ENCODE measurements around the gene PTPRU. TPM values are rescaled to one million over a fixed set of nuclear protein-coding genes. Genes with fewer than 3 reads are reported as not detected.

The PTPRU gene
- total RNA-seq, 6 donors from 2014 or later, result 44.5 to 87.2 (median 70.1) TPM

DNA sequence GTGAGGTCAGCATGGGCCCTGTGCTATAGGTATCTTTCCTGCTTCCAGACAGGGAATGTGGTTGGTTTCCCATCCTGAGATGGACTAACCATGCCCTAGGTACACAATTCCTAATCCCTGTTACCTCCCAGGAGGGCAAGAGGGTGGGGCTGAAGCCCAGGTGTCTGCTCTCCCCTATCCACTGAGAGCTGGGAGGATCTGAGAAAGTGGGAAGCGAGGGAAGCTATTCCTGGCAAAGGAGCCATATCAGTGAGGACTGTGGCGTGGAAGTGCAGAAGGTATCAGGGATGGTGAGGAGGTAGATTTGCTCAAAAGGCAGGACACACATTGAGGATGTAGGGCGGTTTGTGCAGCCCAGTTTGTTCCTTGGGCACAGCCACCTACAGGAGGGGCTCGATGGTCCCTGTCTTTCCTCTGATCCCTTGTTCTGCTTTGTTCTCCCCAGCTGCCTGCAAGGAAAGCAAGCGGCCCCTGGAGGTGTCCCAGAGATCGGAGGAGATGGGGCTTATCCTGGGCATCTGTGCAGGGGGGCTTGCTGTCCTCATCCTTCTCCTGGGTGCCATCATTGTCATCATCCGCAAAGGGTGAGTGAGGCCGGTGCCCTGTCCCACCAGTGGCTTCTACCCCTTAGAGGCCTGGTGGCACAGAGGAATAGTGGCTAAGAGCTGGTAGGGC, 48.1 kb downstream of the PTPRU start:
- WGBS, 2 donors, result 92% methylated on average over 8 of the region's 8 CpGs
- no peak overlapping the region for H3K4me3 ChIP-seq
- no peak for ATAC-seq (ENCODE audit: low FRiP score in 2 of 2)
- H3K9me3 ChIP-seq, result no peaks in the 10 kb centered on the region
- no peak overlapping the region for H3K27ac ChIP-seq
- DNase-seq, result no peak
- H3K27me3 ChIP-seq, result no peaks in the 10 kb centered on the region
- TF ChIP-seq, protein P1, sequence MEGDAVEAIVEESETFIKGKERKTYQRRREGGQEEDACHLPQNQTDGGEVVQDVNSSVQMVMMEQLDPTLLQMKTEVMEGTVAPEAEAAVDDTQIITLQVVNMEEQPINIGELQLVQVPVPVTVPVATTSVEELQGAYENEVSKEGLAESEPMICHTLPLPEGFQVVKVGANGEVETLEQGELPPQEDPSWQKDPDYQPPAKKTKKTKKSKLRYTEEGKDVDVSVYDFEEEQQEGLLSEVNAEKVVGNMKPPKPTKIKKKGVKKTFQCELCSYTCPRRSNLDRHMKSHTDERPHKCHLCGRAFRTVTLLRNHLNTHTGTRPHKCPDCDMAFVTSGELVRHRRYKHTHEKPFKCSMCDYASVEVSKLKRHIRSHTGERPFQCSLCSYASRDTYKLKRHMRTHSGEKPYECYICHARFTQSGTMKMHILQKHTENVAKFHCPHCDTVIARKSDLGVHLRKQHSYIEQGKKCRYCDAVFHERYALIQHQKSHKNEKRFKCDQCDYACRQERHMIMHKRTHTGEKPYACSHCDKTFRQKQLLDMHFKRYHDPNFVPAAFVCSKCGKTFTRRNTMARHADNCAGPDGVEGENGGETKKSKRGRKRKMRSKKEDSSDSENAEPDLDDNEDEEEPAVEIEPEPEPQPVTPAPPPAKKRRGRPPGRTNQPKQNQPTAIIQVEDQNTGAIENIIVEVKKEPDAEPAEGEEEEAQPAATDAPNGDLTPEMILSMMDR (IDR thresholded peaks at IDR 0.05), result no peak
- H3K4me1 ChIP-seq, result peaks cover 0 to 7% (median 5%) of the 10 kb centered on the region in 4 donors
- peaks cover 0 to 20% (median 5%) of the 10 kb centered on the region in 4 donors for H3K36me3 ChIP-seq

DNA sequence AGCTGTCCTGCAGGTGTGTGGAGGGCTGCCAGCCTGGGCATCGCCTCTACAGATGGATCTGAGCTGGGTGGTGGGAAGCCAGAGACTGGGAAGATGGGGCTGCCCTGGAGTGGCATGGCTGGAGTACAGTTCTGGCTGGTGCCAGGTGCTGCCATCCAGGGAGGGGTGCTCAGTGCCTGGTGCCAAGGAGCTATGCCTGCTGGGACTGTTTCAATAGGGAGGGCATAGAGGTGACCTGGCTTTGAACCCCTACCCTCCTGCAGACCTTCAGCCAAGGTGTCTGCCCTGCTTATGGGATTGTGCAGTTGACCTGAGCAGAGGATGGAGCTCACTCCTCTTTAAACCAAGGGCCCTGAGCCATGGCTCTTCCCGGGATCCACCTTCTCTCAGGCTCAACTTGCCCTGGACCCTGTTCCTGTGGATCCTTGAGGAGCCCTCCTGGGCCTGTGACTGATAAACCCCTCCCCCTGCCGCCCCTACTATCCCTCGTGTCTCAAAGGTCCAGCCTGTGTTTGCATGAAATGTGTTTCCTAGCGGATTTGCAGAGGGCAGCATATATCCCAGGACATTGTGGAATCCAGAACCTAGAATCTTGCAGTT, 48.7 kb downstream of the PTPRU start:
- no peak for DNase-seq
- peaks cover 0 to 7% (median 5%) of the 10 kb centered on the region in 4 donors for H3K4me1 ChIP-seq
- 72 to 87% methylated on average over 3 to 5 of the region's 5 CpGs for WGBS, 2 donors
- TF ChIP-seq, protein P1 (IDR thresholded peaks at IDR 0.05), result no peak
- TF ChIP-seq POLR2A (IDR thresholded peaks at IDR 0.05) (no peak), EP300 (IDR thresholded peaks at IDR 0.05) (no peak), POLR2AphosphoS5 (IDR thresholded peaks at IDR 0.05) (no peak)
- no peak overlapping the region for H3K4me3 ChIP-seq
- H3K27ac ChIP-seq, result no peak overlapping the region
- no peak for ATAC-seq (ENCODE audit: low FRiP score in 2 of 2)
- peaks cover 0 to 14% (median 1%) of the 10 kb centered on the region in 4 donors for H3K36me3 ChIP-seq
- no peaks in the 10 kb centered on the region for H3K9me3 ChIP-seq
- no peaks in the 10 kb centered on the region for H3K27me3 ChIP-seq

DNA sequence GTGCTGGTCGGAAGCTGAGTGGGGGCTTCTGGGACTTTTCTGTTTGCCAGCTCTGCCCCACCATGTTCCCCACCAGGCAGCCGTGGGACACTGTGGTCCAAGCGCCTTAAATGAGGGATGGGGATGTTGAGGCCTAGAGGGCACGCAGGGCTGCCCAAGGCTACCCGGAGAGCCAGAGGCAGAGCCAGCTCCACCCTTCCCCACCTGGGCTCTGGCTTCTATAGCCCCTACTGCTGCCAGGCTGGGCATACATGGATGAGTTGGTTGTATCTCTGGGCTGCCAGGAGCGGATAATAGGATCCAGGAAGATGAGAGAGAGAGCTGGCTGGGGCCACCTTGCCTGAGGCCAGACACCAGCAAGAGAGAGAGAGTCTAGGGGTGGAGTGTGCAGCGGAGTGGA, 49.4 kb downstream of the PTPRU start:
- no peak for TF ChIP-seq POLR2A (IDR thresholded peaks at IDR 0.05)
- TF ChIP-seq EP300 (IDR thresholded peaks at IDR 0.05), result no peak
- TF ChIP-seq, protein P1 (IDR thresholded peaks at IDR 0.05), result no peak
- TF ChIP-seq POLR2AphosphoS5 (IDR thresholded peaks at IDR 0.05), result no peak
- Histone ChIP-seq H3K9me3 (no peaks in the 10 kb centered on the region), H3K27me3 (no peaks in the 10 kb centered on the region), H3K36me3 (peaks cover 0 to 14% (median 0%) of the 10 kb centered on the region in 4 donors), H3K27ac (no peak overlapping the region), H3K4me1 (peaks cover 0 to 7% (median 5%) of the 10 kb centered on the region in 4 donors), H3K4me3 (no peak overlapping the region)
- 95 to 97% methylated on average over 7 of the region's 7 CpGs for whole genome bisulfite sequencing, 2 donors
- DNase-seq, result no peak
- ATAC-seq (ENCODE audit: low FRiP score in 2 of 2), result no peak

DNA sequence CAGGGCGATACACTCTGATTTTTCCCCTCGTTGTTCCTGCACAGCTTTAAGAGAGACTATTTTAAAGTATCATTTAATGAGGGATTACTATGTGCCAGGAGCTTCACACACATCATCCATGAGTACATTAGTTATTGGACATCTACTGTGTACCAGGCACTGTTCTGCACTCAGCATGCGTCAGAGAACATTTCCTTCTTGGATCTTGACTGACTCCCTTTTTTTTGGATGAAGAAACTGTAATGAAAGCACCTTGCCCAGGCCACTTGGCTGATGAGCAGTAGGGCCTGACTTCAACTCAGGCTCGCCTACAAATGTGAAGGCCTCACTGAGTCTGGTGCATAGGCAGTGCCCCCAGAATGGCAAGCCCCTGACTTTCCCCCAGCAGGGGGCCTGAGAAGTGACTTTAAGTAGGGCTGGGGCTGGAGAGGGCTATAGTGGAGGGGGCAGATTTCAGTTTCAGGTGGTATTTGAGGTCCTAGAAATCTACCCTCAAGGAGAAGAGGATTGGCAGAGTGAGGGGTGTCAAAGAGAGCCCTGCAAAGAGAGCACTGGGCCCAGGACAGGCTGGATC, 50.0 kb downstream of the PTPRU start:
- no peak for DNase-seq
- H3K27ac ChIP-seq, result no peak overlapping the region
- peaks cover 0 to 7% (median 5%) of the 10 kb centered on the region in 4 donors for H3K4me1 ChIP-seq
- 85 to 94% methylated on average over 4 of the region's 4 CpGs for WGBS, 2 donors
- H3K36me3 ChIP-seq, result peaks cover 0 to 11% (median 0%) of the 10 kb centered on the region in 4 donors
- H3K4me3 ChIP-seq, result no peak overlapping the region
- ATAC-seq (ENCODE audit: low FRiP score in 2 of 2), result no peak
- H3K27me3 ChIP-seq, result no peaks in the 10 kb centered on the region
- H3K9me3 ChIP-seq, result no peaks in the 10 kb centered on the region
- TF ChIP-seq EP300 (IDR thresholded peaks at IDR 0.05) (no peak), POLR2AphosphoS5 (IDR thresholded peaks at IDR 0.05) (no peak), POLR2A (IDR thresholded peaks at IDR 0.05) (no peak)
- TF ChIP-seq, protein P1 (IDR thresholded peaks at IDR 0.05), result no peak

Data from upper lobe of left lung (tissue), 6 donors.